MM.1S (cell line): ENCODE data around the gene MR1.

Experiments
- EZH2 ChIP-seq: fragments of 300-600 bp; sonication (generic); optimal IDR thresholded peaks from 2 replicates; pipeline ENCODE3; 2017; ENCODE audit warnings: low read depth, mild to moderate bottlenecking, antibody characterized with exemption, low read length, mixed read lengths
- TF ChIP-seq, protein P1 (sequence below): fragments of 300-600 bp; sonication (generic); IDR thresholded peaks from 2 replicates; pipeline ENCODE4 v1.5.1; 2016; ENCODE audit warnings: antibody characterized with exemption, low read length, mixed read lengths

DNA sequence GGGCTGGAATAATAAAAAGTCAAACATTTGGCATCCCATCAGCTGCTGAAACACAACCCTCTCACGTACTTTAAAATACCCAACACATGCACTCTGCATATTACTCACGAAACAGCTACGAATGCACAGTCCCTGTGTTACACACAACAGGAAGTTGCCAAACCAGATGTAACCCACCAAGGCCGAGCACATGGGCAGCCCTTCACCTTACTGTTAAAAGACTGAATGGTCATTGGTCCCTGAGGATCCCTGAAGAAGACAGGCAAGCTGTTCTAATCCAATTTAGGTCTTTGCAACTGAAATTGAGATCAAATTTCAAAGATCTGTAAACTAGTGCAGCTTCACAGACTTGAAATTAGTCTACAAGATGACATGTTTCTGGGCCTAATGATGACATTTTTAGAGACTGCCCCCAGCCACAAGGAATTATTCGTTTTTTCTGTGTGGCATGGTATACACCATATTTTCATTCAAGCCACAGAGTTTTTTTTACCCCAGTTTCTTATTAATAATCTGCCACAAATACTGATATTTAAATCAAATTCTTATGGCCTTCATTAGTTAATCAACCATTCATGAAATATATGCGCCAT, 29.1 kb downstream of the MR1 start:
- TF ChIP-seq, protein P1, sequence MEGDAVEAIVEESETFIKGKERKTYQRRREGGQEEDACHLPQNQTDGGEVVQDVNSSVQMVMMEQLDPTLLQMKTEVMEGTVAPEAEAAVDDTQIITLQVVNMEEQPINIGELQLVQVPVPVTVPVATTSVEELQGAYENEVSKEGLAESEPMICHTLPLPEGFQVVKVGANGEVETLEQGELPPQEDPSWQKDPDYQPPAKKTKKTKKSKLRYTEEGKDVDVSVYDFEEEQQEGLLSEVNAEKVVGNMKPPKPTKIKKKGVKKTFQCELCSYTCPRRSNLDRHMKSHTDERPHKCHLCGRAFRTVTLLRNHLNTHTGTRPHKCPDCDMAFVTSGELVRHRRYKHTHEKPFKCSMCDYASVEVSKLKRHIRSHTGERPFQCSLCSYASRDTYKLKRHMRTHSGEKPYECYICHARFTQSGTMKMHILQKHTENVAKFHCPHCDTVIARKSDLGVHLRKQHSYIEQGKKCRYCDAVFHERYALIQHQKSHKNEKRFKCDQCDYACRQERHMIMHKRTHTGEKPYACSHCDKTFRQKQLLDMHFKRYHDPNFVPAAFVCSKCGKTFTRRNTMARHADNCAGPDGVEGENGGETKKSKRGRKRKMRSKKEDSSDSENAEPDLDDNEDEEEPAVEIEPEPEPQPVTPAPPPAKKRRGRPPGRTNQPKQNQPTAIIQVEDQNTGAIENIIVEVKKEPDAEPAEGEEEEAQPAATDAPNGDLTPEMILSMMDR, result no peak
- no peak for TF ChIP-seq EZH2
